Common myeloid progenitor, CD34-positive (primary cell): ENCODE data around the gene SGMS1.
"Not testable (repeated sequence)": the region's sequence is repeated elsewhere in the genome, so short reads cannot be mapped to it uniquely, and the experiment has no call there.

Experiments
- CTCF ChIA-PET: fragments of 350-600 bp; sonication (Branson Sonifier 250); formaldehyde crosslinking; loops from one replicate; lab custom pipeline; 2021; ENCODE audit warnings: antibody characterized with exemption; lab: Charles Lee
- POLR2A ChIA-PET: fragments of 350-600 bp; sonication (Branson Sonifier 250); formaldehyde crosslinking; loops from one replicate; lab custom pipeline; 2021; ENCODE audit warnings: antibody characterized with exemption; lab: Charles Lee
- DNase-seq, 3 donors: peaks; one replicate each; pipeline versions ENCODE4 v3.0.0 to v3.0.0-alpha.2; 2013
- H3K27ac ChIP-seq, 2 experiments: 1 replicate in 1 of 2; 2 replicates in 1 of 2; pipeline ENCODE4 v1.7.0; 2013; ENCODE audit warnings: inconsistent platforms in 2 of 2, low read length in 2 of 2, mild to moderate bottlenecking in 2 of 2, low read depth in 1 of 2, moderate library complexity in 1 of 2; ENCODE audit not compliant: severe bottlenecking in 2 of 2, insufficient read depth in 1 of 2, poor library complexity in 1 of 2
- H3K27me3 ChIP-seq, 5 experiments: replicated peaks in 2 of 5; 1 replicate in 3 of 5; 2 replicates in 2 of 5; pipeline versions ENCODE4 v1.6.1 to v1.7.0; 2013; ENCODE audit warnings: low read length in 4 of 5, mild to moderate bottlenecking in 2 of 5, moderate library complexity in 2 of 5, inconsistent platforms in 1 of 5; ENCODE audit not compliant: insufficient read depth in 5 of 5, control insufficient read depth in 4 of 5
- H3K36me3 ChIP-seq, 4 experiments: 1 replicate in 2 of 4; 2 replicates in 2 of 4; pipeline versions ENCODE4 v1.6.1 to v1.7.0; 2013; ENCODE audit warnings: low read length in 3 of 4, control low read depth in 1 of 4, mild to moderate bottlenecking in 1 of 4; ENCODE audit not compliant: control insufficient read depth in 4 of 4, insufficient read depth in 4 of 4
- H3K4me1 ChIP-seq, 4 experiments: 1 replicate in 3 of 4; 2 replicates in 1 of 4; pipeline versions ENCODE4 v1.6.1 to v1.7.1; 2013; ENCODE audit warnings: low read length in 3 of 4, mild to moderate bottlenecking in 3 of 4, control low read depth in 1 of 4, inconsistent platforms in 1 of 4, moderate library complexity in 1 of 4; ENCODE audit not compliant: control insufficient read depth in 4 of 4, insufficient read depth in 4 of 4; ENCODE audit errors: control extremely low read depth in 1 of 4
- H3K4me3 ChIP-seq, 7 experiments: 1 replicate in 4 of 7; 2 replicates in 3 of 7; pipeline versions ENCODE4 v1.5.1 to v1.7.0; 2013; ENCODE audit warnings: mild to moderate bottlenecking in 7 of 7, low read length in 6 of 7, moderate library complexity in 6 of 7, inconsistent platforms in 2 of 7, low read depth in 2 of 7, control low read depth in 1 of 7; ENCODE audit not compliant: insufficient read depth in 4 of 7, control insufficient read depth in 1 of 7; ENCODE audit errors: extremely low read depth in 1 of 7
- H3K9me3 ChIP-seq, 5 experiments: 1 replicate in 4 of 5; 2 replicates in 1 of 5; pipeline versions ENCODE4 v1.6.1 to v1.7.1; 2013; ENCODE audit warnings: low read length in 4 of 5, mild to moderate bottlenecking in 2 of 5, inconsistent platforms in 1 of 5, low read depth in 1 of 5, moderate library complexity in 1 of 5; ENCODE audit not compliant: control insufficient read depth in 4 of 5, insufficient read depth in 2 of 5; ENCODE audit errors: control extremely low read depth in 1 of 5
- WGBS: methylation state at CpG from one replicate; pipeline ENCODE4 v1.1.5; 2013; ENCODE audit not compliant: insufficient coverage; 5-methylcytosine and 5-hydroxymethylcytosine counted together

The SGMS1 gene

GRCh38 chr10:50436805-50437204 lies 187.0 kb downstream of the SGMS1 start:
- peaks cover 0 to 34% (median 2%) of the 10 kb centered on the region in 4 experiments for H3K4me1 ChIP-seq
- H3K36me3 ChIP-seq, result no peaks in the 10 kb centered on the region
- ChIA-PET CTCF (interaction anchor here (1.2 kb wide), 1 partner anchor 16 kb away, joined by 3 read pairs; no protein-coding TSS in a partner anchor), POLR2A (no interaction called here)
- H3K27me3 ChIP-seq, result no peaks in the 10 kb centered on the region
- 100% methylated on average over 1 of the region's 4 CpGs for WGBS
- H3K9me3 ChIP-seq, result no peaks in the 10 kb centered on the region
- no peak overlapping the region for H3K4me3 ChIP-seq
- H3K27ac ChIP-seq, result no peak overlapping the region
- DNase-seq, result no peak

DNA sequence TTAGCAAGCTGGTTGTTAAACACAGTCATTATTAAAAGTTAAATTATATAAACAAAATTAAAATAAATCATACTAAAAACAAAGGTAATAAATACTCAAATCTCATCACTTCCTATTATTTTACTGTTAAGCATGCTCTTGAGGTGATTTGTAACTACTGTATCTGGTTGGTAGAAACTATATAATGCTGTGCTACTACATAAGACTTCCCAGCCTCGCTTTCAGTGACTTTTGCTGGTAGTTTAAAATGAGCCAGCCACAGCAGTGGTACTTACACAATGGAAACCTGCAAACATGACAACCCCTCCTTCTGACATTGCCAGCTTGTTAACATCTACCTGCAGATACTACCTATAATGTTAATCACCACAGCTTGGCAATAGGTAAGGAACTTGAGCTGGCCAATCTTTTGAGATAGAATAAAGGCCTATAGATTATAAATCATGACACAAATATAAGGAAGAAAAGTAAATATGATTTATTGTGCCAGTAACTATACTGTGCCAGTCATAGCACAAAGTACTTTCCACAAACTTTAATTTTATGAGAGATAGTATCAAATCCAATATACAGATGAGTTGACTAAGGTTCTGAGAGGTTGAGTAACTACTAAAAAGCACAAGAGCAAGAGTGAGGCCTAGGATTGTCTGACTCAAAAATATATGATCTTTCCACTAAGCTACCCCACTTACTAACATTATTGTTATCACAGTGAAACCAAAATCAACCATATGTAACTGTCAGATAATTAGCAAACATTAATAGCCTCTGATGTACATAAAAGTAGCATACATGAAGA lies 191.3 kb downstream of the SGMS1 start:
- H3K36me3 ChIP-seq, result no peaks in the 10 kb centered on the region
- DNase-seq, result no peak
- ChIA-PET CTCF (interaction anchor here (0.9 to 1.1 kb wide), 2 partner anchors 10 to 11 kb away, joined by 3 to 5 read pairs; no protein-coding TSS in a partner anchor), POLR2A (no interaction called here)
- WGBS, result no CpG with 5 or more reads among the region's 1 CpG
- no peak overlapping the region for H3K4me3 ChIP-seq
- peaks cover 0 to 15% (median 8%) of the 10 kb centered on the region in 4 experiments for H3K4me1 ChIP-seq
- no peak overlapping the region for H3K27ac ChIP-seq
- no peaks in the 10 kb centered on the region for H3K9me3 ChIP-seq
- no peaks in the 10 kb centered on the region for H3K27me3 ChIP-seq

DNA sequence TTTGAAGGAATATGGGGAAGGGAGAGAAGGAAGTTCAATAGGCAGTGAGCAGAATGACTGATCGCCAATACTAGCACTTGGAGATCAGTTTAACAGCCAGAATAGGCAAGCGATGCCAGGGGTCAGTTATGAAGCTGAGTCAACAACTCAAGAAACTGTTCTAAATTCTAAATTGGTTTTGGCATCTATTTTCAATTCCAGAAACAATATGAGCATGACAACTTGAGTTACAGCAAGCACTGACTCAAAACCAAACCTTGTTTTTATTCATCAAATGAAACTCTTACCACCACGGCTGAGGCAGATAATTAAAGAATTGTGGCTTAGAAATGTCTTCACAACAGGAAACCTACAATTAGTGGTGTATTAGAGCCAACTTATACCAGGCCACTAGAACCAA lies 192.0 kb downstream of the SGMS1 start:
- H3K4me1 ChIP-seq, result peaks cover 0 to 11% (median 8%) of the 10 kb centered on the region in 4 experiments
- H3K4me3 ChIP-seq, result no peak overlapping the region
- POLR2A ChIA-PET, result no interaction called here
- WGBS, result no CpG with 5 or more reads among the region's 3 CpGs
- H3K27me3 ChIP-seq, result no peaks in the 10 kb centered on the region
- CTCF ChIA-PET, result interaction anchor here (0.9 to 1.1 kb wide), 2 partner anchors 10 to 11 kb away, joined by 3 to 5 read pairs; no protein-coding TSS in a partner anchor
- DNase-seq, result no peak
- H3K27ac ChIP-seq, result no peak overlapping the region
- no peaks in the 10 kb centered on the region for H3K9me3 ChIP-seq
- no peaks in the 10 kb centered on the region for H3K36me3 ChIP-seq

DNA sequence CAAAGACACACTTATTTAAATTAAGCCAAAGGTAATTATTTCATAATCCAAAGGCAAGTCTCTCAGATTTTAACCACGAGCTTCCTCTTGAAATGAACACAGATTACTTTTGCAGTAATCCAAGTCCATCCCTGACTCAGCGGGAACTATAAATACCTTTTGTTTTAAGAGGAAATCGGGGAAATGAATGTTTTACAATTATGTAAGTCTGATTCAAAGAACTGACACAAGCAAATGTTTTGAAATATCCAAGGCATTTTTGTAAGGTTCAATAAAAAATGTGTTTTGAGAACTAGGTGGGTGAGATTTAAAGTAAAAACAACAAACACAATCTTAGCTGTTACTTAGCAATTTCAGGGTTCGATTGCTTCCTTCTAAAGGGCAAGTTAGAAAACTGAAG lies 192.6 kb downstream of the SGMS1 start:
- H3K9me3 ChIP-seq, result no peaks in the 10 kb centered on the region
- H3K36me3 ChIP-seq, result no peaks in the 10 kb centered on the region
- no peak overlapping the region for H3K4me3 ChIP-seq
- DNase-seq, result peak in 2 of 3 donors; percentile 38 to 39
- 38% methylated on average over 2 of the region's 4 CpGs for WGBS
- no peak overlapping the region for H3K27ac ChIP-seq
- no peaks in the 10 kb centered on the region for H3K27me3 ChIP-seq
- POLR2A ChIA-PET, result no interaction called here
- peaks cover 0 to 14% (median 9%) of the 10 kb centered on the region in 4 experiments for H3K4me1 ChIP-seq
- CTCF ChIA-PET, result no interaction called here

- POLR2A ChIA-PET, result no interaction called here
- CTCF ChIA-PET, result no interaction called here
- Histone ChIP-seq H3K27me3 (no peaks in the 10 kb centered on the region), H3K4me3 (no peak overlapping the region), H3K27ac (no peak overlapping the region), H3K36me3 (no peaks in the 10 kb centered on the region), H3K4me1 (peaks cover 0 to 14% (median 7%) of the 10 kb centered on the region in 4 experiments), H3K9me3 (no peaks in the 10 kb centered on the region)
- 100% methylated on average over 1 of the region's 1 CpG for WGBS
- no peak for DNase-seq
Observed at GRCh38 chr10:50426485-50426884, 197.3 kb downstream of the SGMS1 start.

GRCh38 chr10:50425215-50425614 lies 198.5 kb downstream of the SGMS1 start:
- H3K36me3 ChIP-seq, DNase-seq, H3K27me3 ChIP-seq, POLR2A ChIA-PET, CTCF ChIA-PET, H3K4me3 ChIP-seq, H3K9me3 ChIP-seq, H3K27ac ChIP-seq: not testable (repeated sequence)
- WGBS, result no CpG with 5 or more reads among the region's 1 CpG
- H3K4me1 ChIP-seq, result peaks cover 0 to 11% (median 5%) of the 10 kb centered on the region in 4 experiments

- Histone ChIP-seq H3K36me3 (no peaks in the 10 kb centered on the region), H3K9me3 (no peaks in the 10 kb centered on the region), H3K4me3 (no peak overlapping the region), H3K27me3 (no peaks in the 10 kb centered on the region), H3K27ac (no peak overlapping the region), H3K4me1 (peaks cover 3 to 18% (median 8%) of the 10 kb centered on the region in 4 experiments)
- ChIA-PET CTCF (interaction anchor here (1.0 to 6.4 kb wide), 5 partner anchors 10 to 148 kb away, joined by 3 to 33 read pairs (median 3); no protein-coding TSS in a partner anchor), POLR2A (no interaction called here)
- 100% methylated on average over 1 of the region's 3 CpGs for WGBS
- DNase-seq, result no peak
Observed at GRCh38 chr10:50423448-50423847, 200.3 kb downstream of the SGMS1 start.
